GM19025 (cell line): ENCODE measurements around the gene SRGAP2C.
"Not testable (repeated sequence)": the region's sequence is repeated elsewhere in the genome, so short reads cannot be mapped to it uniquely, and the experiment has no call there.

Experiments
- ATAC-seq: cut with Tn5 transposase; IDR thresholded peaks from one replicate; pipeline ENCODE4 v1.9.1; 2021; ENCODE audit warnings: mild to moderate bottlenecking, low read depth, moderate library complexity; ENCODE audit not compliant: unreplicated experiment

The SRGAP2C gene

GRCh38 chr1:121226295-121226904 lies 41.6 kb downstream of the SRGAP2C start:
- not testable (repeated sequence) for ATAC-seq

GRCh38 chr1:121226925-121227324 lies 42.1 kb downstream of the SRGAP2C start:
- not testable (repeated sequence) for ATAC-seq

- not testable (repeated sequence) for ATAC-seq
Observed at GRCh38 chr1:121227544-121228330, 43.0 kb downstream of the SRGAP2C start.

DNA sequence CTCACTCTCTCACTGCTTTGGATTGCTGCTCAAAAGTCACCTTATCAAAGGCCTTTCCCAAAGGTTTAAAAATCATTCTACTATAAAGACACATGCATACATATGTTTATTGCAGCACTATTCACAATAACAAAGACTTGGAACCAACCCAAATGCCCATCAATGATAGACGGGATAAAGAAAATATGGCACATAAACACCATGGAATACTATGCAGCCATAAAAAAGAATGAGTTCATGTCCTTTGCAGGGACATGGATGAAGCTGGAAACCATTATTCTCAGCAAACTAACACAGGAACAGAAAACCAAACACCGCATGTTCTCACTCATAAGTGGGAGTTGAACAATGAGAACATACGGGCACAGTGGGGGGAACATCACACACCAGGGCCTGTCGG lies 45.9 kb downstream of the SRGAP2C start:
- not testable (repeated sequence) for ATAC-seq

DNA sequence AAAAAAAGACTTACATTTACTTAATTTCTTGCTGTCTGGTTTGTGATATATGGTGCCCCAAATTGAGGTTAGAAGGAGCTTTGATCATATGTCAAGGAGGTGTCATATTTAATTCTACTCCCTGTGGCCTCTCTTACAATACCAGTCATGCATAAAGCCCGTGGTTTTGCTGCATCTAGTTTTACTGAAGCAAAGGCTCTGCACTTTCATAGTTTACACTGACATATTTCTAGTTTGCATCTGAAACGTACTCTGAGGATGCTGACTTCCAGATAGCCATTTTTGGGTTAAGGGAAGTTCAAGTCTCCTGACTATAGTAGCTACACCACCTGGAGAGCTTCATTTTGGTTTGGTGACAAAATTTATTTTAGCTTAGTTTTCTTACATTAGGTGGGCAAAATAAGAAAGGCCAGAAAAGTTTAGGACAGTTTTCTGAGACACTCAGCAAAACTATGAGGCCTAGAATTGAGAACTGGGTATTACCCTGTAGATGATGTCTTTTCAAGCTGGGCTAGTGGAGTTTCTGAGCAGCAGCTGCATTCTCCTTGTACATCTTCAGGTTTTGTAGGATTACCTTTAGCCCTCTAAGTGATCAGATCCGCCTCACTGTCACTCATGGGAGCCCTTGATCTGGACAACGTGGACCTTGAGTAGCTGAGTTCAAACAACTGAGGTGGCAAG lies 47.8 kb downstream of the SRGAP2C start:
- ATAC-seq: not testable (repeated sequence)

GRCh38 chr1:121234090-121234759 lies 49.5 kb downstream of the SRGAP2C start:
- ATAC-seq: not testable (repeated sequence)

DNA sequence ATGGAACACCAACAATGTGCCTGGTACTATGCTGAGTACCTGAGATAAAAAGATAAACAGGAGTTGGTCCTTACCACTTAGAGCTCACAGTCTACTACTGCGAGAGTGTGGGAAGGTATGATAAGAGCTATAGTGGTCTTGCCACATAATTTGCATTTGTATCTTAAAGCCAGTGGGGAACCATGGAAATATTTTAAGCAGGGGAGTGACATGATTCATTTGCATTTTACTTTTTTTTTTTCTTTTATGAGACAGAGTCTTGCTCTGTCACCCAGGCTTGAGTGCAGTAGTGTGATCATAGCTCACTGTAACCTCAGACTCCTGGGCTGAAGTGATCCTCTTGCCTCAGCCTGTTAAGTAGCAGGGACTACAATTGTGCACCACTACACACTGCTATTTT lies 53.6 kb downstream of the SRGAP2C start:
- ATAC-seq: peak; percentile 85

DNA sequence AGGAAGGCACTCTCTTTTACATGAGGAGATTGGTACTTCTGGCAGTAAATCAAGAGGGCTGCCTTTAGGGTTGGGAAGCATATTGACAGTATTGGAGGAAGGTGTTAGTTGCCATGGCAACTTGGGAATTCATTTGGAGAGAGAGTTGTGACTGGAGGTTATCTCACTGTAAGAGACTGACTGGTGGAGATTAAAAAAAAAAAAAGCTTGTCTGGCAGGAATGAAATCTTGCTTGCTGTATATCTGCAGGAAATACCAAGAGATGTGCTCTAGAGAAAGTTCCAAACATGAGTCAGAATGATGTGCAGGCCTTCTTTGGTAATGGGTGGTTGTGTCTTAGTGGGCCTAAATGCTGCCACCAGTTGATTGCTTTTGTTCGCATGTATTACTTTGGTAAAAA lies 59.1 kb downstream of the SRGAP2C start:
- ATAC-seq: not testable (repeated sequence)

GRCh38 chr1:121246399-121246798 lies 61.6 kb downstream of the SRGAP2C start:
- ATAC-seq: not testable (repeated sequence)

DNA sequence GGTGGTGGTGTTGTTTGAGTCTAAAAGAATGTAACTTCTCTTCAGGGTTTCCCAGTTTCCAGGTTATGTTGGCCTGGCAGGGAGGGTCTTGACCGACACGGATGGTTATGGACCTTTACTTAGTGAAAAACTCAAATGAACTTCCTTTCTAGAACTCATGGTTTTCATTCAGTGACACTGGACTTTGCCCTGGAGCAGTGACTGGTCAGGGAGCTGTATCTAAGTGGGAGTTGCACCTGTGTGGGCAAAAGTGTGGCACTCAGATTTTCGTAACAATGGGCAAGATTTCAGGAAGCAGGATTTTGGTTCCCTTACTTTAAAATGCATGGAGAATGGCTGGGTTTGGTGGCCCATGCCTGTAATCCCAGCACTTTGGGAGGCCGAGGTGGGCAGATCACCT lies 67.9 kb downstream of the SRGAP2C start:
- not testable (repeated sequence) for ATAC-seq

GRCh38 chr1:121254618-121255017 lies 69.8 kb downstream of the SRGAP2C start:
- ATAC-seq: not testable (repeated sequence)

GRCh38 chr1:121257632-121258031 lies 72.9 kb downstream of the SRGAP2C start:
- not testable (repeated sequence) for ATAC-seq

- ATAC-seq: not testable (repeated sequence)
Observed at GRCh38 chr1:121258134-121258533, 73.4 kb downstream of the SRGAP2C start.

DNA sequence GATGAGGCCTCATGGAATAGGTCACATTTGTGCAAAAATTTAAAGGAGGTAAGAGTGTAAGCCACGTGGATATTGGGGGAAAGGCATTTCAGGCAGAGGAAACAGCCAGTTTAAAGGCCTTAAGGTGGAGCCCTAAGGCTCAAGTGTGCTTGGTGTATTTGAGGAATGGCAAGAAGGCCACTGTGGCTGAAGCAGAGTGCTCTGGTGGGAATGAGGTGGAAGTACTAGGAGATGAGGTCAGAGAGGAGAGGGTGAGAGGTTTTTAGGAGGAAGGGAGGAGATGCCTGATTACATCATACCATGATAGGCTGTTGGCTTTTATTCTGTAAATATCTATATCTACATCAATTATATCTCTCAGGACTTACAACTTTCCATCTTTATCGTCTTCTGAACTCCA lies 75.4 kb downstream of the SRGAP2C start:
- not testable (repeated sequence) for ATAC-seq

DNA sequence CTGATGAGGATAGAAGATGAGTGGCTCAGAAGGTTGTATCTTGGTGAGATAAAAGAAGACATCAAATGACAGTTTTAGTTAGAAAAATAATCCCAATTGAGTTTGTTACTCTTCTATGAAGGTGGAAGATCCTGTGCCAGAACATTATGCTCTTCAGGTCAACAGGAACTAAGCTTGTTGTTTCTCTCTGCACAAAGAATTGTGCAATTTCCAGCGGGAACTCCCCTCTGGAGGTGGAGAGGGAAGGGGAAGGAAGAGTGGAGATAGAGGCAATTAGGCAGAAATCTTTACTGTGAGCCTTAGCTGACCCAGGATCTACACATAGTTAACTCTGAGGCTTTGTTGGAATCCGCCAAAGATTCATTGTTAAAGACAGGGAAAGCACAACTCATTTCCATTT lies 77.4 kb downstream of the SRGAP2C start:
- not testable (repeated sequence) for ATAC-seq

DNA sequence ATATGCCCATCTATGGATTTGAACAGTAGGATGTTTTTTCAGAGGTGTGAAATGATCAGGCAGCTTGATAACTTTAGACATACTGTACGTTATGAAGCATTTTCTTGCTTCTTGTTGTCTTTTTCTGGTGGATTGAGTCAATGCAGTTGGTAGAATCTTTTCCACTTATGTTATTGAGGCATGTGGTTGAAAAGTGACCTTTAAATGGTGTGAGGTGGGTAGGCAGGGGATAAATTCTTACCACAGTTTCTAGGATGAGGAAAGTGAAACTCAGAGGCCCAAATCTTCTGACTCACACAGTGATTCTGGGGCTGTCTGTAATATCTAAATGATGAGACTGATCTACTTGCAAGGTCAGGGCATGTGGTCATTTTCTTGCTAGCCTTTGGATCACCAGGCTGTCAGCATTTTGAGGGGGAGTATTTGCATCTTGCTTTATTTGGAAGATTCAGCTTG lies 79.0 kb downstream of the SRGAP2C start:
- ATAC-seq: peak; percentile 51

- not testable (repeated sequence) for ATAC-seq
Observed at GRCh38 chr1:121267072-121267471, 82.3 kb downstream of the SRGAP2C start.

GRCh38 chr1:121269309-121269708 lies 84.5 kb downstream of the SRGAP2C start:
- not testable (repeated sequence) for ATAC-seq

DNA sequence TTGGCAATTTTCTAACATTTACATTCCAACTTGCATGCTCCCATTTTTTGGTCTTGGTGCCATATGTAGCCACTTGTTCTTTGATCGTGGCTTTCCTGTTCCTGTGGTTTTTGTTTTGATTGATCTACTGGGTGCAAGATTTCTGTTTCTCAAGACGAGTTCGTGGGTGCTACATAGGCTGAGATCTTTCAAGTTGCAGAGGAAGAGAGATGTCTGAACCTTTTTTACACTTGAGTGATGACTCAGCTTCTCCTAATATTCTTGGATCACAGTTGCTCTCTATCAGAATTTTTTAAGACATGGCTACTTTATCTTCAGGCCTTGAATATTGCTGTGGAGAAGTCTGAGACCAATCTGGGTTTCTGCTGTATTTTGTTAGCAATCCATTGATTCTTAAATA lies 85.2 kb downstream of the SRGAP2C start:
- not testable (repeated sequence) for ATAC-seq

GRCh38 chr1:121271143-121271715 lies 86.5 kb downstream of the SRGAP2C start:
- peak; percentile 38 for ATAC-seq
